ENCODE results near the gene SERGEF.

The SERGEF gene

GRCh38 chr11:17778352-17778751, 234.5 kb downstream of the SERGEF start:
- H3K4me3 ChIP-seq (ENCODE audit: low read depth, low read length): no peak overlapping the region
- POLR2A ChIA-PET: no interaction called here
- no peak for DNase-seq (ENCODE audit: low read depth, low spot score)
- CTCF ChIA-PET: no interaction called here
- TF ChIP-seq CTCF (IDR thresholded peaks at IDR 0.05; ENCODE audit: insufficient read depth, low read length, missing control alignments): no peak

GRCh38 chr11:17777738-17778091, 235.1 kb downstream of the SERGEF start:
- POLR2A ChIA-PET: no interaction called here
- CTCF ChIA-PET: no interaction called here
- H3K4me3 ChIP-seq (ENCODE audit: low read depth, low read length): no peak overlapping the region
- TF ChIP-seq CTCF (IDR thresholded peaks at IDR 0.05; ENCODE audit: insufficient read depth, low read length, missing control alignments): no peak
- DNase-seq (ENCODE audit: low read depth, low spot score): no peak

- H3K4me3 ChIP-seq (ENCODE audit: low read depth, low read length): no peak overlapping the region
- POLR2A ChIA-PET: no interaction called here
- no peak for TF ChIP-seq CTCF (IDR thresholded peaks at IDR 0.05; ENCODE audit: insufficient read depth, low read length, missing control alignments)
- CTCF ChIA-PET: no interaction called here
- no peak for DNase-seq (ENCODE audit: low read depth, low spot score)
Measured at GRCh38 chr11:17777086-17777737, 235.6 kb downstream of the SERGEF start.

DNA sequence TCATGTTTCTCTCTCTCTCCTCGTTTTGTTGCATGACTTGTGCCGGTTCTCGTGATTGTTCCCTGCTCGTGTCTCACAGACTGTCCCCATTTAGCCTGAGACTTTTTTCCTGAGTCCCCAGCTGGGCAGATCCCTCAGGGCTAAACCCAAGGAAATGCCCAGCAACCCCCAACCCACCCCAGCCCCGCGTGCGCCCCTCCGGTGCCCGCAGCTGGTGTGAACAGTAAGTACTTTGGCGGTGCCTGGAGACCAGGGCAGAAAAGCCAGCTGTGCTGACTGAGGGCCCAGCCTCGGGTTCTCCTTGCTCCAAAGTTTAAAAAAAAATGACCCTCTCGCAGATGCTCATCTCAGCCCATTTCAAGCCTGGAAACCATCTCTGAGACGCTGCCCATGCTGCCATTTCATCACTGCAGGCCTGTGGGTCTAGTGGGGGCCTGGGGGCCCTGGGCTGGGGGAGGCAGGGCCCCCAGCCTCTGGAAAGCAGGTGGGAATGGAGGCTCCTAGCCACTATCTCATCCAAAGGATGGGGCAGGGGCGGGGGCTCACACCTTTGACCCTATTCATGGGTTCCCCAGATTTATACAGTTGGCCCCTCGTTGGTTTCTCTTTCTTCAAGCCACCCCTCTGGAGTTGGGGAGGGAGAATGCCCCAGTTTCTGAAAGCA, 236.5 kb downstream of the SERGEF start:
- POLR2A ChIA-PET: no interaction called here
- TF ChIP-seq CTCF (IDR thresholded peaks at IDR 0.05; ENCODE audit: insufficient read depth, low read length, missing control alignments): no peak

DNA sequence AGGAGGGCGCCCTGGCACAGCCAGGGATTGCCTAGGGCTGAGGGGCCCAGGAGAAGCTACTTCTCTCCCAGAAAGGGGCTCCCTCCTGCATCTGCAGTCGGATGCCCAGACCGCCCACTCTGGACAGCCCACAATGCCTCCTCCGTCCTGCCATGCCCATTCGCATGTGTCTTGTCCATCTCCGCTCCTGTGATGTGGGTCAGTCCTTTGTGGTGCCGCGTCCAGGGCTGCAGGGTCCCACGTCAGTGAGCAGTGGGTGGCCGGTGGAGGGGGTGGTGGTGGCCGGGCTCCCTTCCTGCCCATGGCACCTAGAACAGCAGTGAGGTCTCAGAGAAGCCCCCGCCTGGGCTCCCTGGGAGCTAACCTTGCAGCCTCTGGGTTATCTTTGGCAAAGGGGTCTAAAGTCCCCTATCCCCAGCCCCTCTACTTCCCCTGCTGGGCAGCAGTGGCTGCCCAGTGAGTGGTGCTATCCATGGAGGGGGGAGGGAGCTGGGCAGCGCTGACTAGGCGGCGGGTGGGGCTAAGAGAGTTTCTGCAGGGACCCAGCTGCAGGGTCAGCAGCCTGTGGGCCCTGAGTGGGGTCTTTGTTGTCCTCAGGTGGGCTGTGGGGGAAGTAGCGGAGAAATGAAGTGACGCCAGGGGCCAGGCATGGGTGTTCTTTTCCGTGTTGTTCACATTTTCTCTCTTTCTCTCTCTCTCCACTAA, 237.2 kb downstream of the SERGEF start:
- no peak for TF ChIP-seq CTCF (IDR thresholded peaks at IDR 0.05; ENCODE audit: insufficient read depth, low read length, missing control alignments)
- H3K4me3 ChIP-seq (ENCODE audit: low read depth, low read length): no peak overlapping the region
- CTCF ChIA-PET: no interaction called here
- POLR2A ChIA-PET: no interaction called here
- DNase-seq (ENCODE audit: low read depth, low spot score): no peak

More for the DNA sequence above, 236.5 kb downstream of the SERGEF start:
- CTCF ChIA-PET: no interaction called here
- no peak for DNase-seq (ENCODE audit: low read depth, low spot score)
- no peak overlapping the region for H3K4me3 ChIP-seq (ENCODE audit: low read depth, low read length)

DNA sequence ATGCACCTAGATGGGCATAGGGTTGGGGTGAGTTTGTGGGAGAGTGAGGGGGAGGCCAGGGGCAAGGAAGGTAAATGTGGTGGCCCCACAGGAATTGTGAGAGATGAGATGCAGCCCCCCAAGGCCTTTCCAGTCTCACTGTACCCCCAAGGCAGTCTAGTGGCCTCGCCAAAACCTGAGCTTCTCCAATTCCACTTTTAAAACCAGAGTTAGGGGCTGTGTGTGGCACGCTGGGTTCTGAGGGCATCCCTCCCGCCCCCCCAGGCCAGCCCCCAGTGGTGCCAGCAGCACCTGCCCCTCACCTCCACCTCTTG, 237.9 kb downstream of the SERGEF start:
- CTCF ChIA-PET: no interaction called here
- POLR2A ChIA-PET: no interaction called here

More for the DNA sequence above, 237.9 kb downstream of the SERGEF start:
- TF ChIP-seq CTCF (IDR thresholded peaks at IDR 0.05; ENCODE audit: insufficient read depth, low read length, missing control alignments): no peak
- no peak for DNase-seq (ENCODE audit: low read depth, low spot score)
- no peak overlapping the region for H3K4me3 ChIP-seq (ENCODE audit: low read depth, low read length)

Data from AG04449 (cell line).